CD4-positive, alpha-beta T cell treated with Interleukin-17A for 1 hour (primary cell): ENCODE data around the gene GRK2.
"Not testable (repeated sequence)": the region's sequence is repeated elsewhere in the genome, so short reads cannot be mapped to it uniquely, and the experiment has no call there.

Experiments
- DNase-seq: peaks from one replicate; pipeline ENCODE4 v3.0.0-alpha.2; 2020

GRK2 gene

DNA sequence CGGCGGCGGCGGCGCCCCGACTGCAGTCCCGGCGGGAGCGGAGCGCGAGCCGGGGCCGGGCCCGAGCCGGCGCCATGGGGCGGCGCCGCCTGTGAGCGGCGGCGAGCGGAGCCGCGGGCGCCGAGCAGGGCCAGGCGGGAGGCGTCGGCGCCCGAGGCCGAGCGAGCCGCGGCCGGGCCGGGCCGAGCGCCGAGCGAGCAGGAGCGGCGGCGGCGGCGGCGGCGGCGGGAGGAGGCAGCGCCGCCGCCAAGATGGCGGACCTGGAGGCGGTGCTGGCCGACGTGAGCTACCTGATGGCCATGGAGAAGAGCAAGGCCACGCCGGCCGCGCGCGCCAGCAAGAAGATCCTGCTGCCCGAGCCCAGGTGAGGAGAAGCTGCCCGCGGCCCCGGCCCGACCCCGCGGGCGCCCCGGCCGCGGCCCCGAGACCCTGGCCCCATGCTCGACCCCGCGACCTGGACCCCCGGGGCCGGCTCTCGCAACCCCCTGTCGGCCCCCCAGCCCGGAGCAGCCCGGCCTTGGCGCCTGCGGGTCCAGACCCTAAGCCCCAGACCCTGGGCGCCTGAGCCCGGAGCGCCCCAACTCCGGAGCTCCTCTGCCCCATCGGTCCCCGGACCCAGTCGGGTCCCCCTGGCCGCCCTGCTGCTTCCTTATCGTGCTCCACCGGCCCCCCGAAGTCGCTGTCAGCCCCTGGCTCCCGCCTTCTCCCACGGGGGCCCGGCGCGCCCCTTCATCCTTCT is at the start of gene GRK2:
Gene GRK2 (plus strand): TSS at position 25 of the 739 bp plus-strand sequence. CDS start 227 bp downstream, at position 252.
- DNase-seq: peak; percentile 53

DNA sequence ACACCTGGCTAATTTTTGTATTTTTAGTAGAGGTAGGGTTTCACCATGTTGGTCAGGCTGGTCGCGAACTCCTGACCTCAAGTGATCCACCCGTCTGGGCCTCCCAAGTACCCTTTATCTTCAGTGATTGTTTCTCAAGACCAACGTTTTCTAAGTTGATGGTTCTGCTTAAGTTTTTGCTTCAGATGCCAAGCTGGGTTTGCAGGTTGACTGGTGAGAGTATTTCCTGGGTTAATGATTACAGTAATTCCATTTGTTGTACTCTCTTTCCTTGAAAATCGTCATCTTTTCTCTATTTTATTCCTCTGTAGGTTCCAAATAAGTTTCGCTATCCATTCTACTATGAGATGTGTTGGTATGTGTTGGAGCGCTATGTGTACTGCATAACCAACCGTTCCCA is 38.5 kb upstream of the GRK2 start:
- no peak for DNase-seq

DNA sequence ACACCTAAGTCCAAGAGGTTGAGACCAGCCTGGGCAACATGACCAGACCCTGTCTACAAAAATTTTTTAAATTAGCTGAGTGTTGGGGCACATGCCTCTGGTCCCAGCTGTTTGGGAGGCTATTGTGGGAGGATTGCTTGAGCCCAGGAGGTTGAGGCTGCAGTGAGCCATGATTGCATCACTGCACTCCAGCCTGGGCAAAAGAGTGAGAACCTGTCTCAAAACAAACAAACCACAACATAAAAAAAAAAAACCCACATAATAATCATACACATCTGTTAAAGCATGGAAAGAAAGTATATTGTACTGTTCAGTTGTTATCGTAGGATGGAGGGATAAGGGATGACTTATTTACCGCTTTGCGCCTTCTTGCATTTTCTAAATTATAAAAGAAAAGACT is 35.9 kb upstream of the GRK2 start:
- no peak for DNase-seq

- no peak for DNase-seq
These were observed 35.4 kb upstream of the GRK2 start for GRCh38 chr11:67230886-67231285.

DNA sequence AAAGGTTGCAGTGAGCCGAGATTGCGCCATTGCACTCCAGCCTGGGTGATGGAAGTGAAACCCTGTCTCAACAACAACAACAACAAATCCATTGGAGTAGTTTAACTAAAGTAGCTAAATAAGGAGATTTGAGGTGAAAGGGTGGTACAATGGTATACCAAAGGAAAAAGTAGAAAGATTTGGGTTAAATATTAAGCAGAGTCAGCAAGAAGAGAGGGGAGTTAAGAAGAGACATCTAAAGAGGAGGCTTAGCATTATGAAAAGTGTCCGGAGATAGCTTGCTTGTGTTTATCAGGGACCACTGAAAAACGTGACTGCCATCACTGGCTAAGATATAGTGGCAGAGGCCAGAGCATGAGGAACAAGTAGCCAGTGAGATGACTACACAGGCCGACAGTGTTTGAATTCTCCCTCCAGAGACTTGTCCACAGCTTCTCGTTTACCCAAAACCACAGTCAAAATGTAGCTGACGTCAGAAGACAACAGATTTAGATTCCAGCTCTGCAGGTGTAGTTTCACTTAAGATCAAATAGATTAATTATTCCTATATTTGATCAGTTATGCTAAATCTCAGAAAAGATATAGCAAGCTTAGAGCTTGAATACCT is 32.6 kb upstream of the GRK2 start:
- no peak for DNase-seq

DNA sequence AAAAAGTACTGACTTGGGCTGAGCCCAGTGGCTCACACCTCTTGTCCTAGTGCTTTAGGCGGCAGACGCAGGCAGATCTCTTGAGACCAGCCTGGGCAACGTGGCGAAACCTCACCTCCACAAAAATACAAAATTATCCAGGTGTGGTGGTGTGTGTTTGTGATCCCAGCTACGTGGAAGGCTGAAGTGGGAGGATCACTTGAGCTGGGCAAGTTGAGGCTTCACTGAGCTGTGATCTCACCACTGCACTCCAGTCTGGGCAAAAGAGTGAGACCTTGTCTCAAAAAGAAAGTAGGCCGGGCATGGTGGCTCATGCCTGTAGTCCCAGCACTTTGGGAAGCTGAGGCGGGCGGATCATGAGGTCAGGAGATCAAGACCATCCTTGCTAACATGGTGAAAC is 31.7 kb upstream of the GRK2 start:
- DNase-seq: not testable (repeated sequence)

DNA sequence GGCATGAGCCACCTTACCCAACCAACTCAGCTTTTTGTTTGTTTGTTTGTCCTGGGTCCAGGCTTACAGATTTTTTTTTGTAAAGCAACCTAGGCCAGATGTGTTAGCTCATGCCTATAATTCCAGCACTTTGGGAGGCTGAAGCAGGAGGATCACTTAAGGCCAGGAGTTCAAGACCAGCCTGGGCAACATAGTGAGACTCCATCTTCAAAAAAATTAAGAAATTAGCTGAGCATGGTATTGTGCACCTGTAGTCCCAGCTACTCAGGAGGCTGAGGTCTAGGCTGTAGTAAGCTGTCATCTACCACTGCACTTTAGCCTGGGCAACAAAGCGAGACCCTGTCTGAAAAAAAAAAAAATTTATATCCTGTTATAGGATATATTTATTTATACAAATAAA is 28.7 kb upstream of the GRK2 start:
- DNase-seq: no peak

DNA sequence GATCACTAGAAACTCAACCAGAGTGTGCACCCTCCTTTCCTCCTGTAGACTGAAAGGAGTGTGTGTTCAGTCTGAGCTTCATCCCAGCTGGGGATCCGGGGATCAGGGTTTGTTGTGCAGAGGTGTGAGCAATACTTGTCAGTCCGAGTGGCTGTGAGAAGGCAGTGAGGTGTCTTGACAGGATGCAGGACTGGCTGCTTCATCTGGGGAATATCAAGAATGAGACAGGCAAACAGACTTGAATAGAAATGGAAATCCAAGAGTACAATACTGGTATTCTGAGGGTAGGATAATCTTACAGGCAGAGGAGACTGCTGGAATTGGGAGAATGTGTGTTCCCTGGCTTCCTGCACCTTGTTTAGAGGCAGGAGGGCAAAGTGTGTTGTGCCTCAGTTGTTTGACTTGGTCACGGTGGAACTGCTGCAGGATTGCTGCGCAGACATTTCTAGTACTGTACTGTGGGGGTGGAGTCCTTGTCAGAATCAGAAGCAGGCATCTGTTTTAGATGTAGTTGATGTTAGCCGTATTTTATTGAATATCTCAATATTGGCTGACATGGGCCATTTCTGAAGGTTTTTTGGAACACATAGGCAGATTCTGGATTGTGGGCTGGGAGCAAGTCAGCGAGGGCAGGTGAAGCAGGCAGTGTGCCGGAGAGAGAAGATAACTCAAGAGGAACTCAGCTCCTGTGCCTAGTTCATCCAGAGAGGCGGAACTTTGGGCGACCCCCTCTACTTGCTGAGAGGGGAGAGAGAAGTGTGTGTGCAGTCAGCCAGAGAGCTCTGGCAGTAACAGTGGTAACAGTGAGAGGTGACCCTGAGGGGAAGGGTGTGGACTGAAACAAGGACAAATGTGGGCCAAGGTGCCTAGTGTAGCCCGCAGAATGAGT is 27.1 kb upstream of the GRK2 start:
- no peak for DNase-seq

DNA sequence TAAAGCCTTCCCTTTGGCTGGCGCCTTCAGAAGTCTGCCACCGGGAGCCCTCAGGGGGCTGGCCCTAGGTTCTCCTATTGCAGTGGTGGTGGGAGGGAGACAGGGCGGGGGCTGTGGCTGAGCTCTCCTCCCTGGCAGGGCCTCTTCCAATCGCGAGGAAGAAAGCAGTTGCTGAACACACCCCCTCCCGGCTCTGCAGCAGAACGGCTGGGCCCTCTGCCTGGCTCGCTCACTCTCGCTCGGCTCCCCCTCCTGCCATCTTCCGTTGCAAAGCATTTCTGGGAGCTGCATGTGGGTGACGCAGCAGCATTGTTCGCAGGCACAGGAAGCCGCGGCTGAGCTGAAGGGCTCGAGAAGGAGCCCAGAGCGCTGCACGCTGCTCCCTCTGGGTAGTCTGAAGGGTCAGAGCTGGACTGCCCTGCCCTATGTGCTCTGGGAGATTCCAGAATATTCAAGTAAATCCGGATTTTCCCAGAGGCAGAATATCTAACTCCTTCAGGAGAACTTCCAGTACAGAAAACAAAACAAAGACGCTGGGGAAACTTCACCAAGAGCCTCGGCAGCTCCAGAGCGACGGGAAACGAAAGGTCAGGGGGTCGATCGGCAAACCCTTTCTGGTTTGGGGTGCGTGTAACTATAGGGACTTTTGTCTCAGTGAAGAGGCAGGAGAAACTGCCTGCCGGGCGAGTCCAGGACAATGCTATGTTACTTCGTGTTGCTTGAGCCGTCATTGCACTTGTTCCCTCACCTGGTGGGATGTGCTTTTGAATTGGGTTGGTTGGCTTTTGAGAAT is 26.3 kb upstream of the GRK2 start:
- DNase-seq: peak; percentile 99

DNA sequence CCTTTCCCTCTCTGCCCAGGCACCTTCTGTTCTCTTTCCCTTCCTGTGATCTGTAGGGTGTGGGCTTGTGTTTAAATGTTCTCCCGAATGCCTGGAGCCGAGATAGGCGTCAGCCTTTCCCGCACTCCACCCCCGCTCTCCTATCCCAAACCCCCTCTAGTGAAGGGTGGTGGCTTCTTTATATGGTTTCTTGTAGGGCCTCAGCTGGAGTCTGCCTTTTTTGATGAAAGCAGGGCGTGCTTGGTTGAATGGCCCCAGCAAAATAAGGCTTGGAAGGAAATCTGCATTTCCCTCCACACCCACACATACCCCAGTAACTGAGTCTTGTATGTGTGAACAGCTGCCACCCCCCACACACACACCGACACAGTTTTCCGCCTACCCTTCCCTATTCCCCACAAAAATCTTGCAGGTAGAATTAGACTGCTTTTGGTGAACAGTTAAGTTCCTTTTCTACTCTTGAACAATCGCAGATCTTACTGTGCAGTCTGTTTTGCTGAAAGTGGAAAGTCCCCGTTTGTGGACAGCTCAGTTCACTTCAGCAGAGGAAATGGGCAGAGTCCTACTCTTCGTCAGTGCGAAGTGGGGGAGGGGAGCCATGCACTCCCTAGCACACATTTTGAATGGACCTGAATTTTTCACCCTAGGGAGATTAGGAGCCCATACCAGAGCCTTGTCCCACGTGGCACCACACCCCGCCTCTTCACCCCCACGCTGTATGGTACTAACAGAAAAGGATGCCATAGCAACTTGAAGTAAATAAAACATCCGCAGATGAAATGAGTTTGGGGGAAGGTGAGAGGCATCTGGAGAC is 25.5 kb upstream of the GRK2 start:
- peak; percentile 94 for DNase-seq

DNA sequence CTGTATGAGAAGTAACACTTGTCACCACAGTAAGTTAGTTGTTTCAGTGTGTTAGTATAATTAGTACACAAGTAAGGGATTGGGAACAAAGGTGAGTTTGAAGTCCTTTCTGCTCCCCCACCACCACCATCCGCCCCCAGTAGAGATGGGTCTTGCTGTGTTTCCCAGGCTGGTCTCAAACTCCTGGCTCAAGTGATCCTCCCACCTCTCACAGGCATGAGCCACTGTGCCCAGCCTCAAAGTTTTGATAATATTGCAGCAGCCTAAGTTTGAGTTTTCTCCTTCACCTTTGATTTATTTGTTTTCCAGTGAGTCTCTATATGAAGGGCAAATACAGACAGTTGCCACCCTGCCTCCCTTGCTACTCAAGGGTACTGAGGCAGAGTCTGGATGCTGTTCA is 23.7 kb upstream of the GRK2 start:
- DNase-seq: no peak

DNA sequence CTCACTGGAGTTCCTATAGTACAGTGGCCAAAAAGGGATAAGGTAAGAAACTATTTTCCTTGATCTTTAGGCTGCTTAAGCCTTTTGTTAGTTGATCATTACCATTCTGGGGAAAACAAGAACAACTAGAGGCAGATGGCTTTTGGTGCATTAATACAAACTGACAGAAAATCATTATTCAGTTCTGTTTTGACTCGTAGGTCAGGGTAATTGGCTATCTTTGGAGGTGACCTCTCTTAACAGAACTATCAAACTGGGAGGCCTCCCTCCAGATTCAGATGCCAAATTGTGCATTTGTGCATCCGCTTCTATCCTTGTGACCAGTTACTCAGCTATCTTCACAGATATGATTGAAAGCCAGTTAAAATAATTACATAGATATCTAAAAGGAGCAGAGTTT is 23.2 kb upstream of the GRK2 start:
- DNase-seq: no peak

DNA sequence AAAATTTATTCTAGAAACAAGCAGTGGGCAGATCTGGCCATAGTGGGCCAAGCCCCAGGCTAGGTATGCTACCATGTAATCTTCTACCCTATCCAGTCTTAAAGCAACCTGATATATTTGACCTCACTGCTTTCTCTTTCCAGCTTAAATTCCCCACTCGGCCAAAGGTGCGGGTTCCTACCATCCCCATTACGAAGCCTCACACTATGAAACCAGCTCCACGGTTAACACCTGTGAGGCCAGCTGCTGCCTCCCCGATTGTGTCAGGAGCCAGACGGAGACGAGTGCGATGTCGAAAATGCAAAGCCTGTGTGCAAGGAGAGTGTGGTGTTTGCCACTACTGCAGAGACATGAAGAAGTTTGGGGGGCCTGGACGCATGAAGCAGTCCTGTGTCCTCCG is 21.2 kb upstream of the GRK2 start:
- no peak for DNase-seq

- no peak for DNase-seq
These were observed 18.2 kb upstream of the GRK2 start for GRCh38 chr11:67247946-67248550.

GRCh38 chr11:67248653-67249052 is 17.6 kb upstream of the GRK2 start:
- no peak for DNase-seq

- no peak for DNase-seq
These were observed 15.9 kb upstream of the GRK2 start for GRCh38 chr11:67250059-67251043.

DNA sequence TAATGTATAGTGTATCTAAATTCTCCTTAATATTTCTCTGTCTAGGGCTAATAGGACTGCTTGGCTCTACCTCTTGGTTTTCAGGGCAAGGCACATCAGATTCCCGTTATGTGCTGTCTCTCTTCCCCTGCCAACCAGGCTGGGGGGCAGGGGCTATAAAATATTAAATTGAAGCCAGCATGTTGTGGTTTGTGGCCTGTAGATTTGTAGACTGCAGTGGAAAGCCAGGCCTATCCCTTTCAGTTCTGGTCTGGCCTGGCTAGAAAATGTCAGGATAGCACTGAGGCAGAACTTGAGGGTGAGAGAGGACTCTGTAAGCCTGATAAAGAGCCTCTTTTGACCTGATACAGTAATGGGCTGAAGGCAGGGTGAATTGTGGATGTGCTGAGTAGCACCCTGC is 14.4 kb upstream of the GRK2 start:
- no peak for DNase-seq

DNA sequence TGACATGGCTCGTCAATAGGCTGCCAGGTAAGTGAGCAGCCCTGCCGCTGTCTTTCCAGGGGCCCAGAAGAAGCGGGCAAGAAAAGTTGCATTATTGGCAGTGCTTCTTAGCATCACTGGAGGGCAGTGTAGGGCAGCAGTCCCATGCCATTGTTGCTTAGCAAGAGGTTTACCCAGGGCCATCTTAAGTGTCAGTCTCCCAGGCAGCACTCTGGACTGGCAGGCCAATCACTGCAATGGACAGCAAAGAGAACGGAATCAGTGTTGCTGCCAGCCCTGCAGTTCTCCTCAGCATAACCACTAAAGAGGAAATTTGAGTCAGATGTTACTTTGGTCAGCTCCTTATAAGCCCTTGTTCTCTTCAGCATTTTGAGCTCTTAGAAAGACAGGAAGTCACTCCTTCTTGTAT is 13.4 kb upstream of the GRK2 start:
- DNase-seq: peak; percentile 56

- DNase-seq: no peak
These were observed 12.2 kb upstream of the GRK2 start for GRCh38 chr11:67253872-67254624.

- no peak for DNase-seq
These were observed 11.5 kb upstream of the GRK2 start for GRCh38 chr11:67254798-67255197.
